Ascending aorta (tissue), 2 donors: ENCODE data around the gene KRT77. TPM values are rescaled to one million over a fixed set of nuclear protein-coding genes. Genes with fewer than 3 reads are reported as not detected.

Source experiments
- DNase-seq, 2 donors: peaks; one replicate each; pipeline ENCODE4 v3.0.0-alpha.2; 2019; ENCODE audit warnings: low spot score in 2 of 2
- H3K27ac ChIP-seq, 2 donors: fragments of 200-600 bp; sonication (generic); one replicate each; pipeline ENCODE4 v1.5.1; 2016 to 2017; ENCODE audit warnings: mild to moderate bottlenecking in 1 of 2
- H3K27me3 ChIP-seq: fragments of 200-600 bp; sonication (generic); one replicate; pipeline ENCODE4 v1.5.1; 2017
- H3K36me3 ChIP-seq, 2 donors: fragments of 200-600 bp; sonication (generic); one replicate each; pipeline ENCODE4 v1.5.1; 2016
- H3K4me1 ChIP-seq, 2 donors: fragments of 200-600 bp; sonication (generic); one replicate each; pipeline ENCODE4 v1.5.1; 2016 to 2017; ENCODE audit warnings: mild to moderate bottlenecking in 1 of 2
- H3K4me3 ChIP-seq, 2 donors: fragments of 200-600 bp; sonication (generic); one replicate each; pipeline ENCODE4 v1.5.1; 2016 to 2017; ENCODE audit warnings: mild to moderate bottlenecking in 1 of 2
- H3K9me3 ChIP-seq, 2 donors: fragments of 200-600 bp; sonication (generic); one replicate each; pipeline ENCODE4 v1.5.1; 2016
- CTCF ChIP-seq, 3 experiments: fragments of 200-600 bp in 2 of 3; fragments of 450-650 bp in 1 of 3; sonication (generic) in 2 of 3; IDR thresholded peaks; one replicate each; pipeline ENCODE4 v1.5.1; 2016 to 2019; ENCODE audit warnings: antibody characterized with exemption in 3 of 3, mild to moderate bottlenecking in 1 of 3, moderate library complexity in 1 of 3
- intact Hi-C: fragments of 100-400 bp; cut with DNase I; formaldehyde crosslinking; loops from one replicate; pipeline ENCODE4 v1.15.1; 2023
- total RNA-seq: library from RNA; depleted of rRNA; stranded (reverse); fragments of >200 nt; gene quantifications from one replicate; pipeline ENCODE4 v1.1.0, GENCODE V29; 2016

Gene KRT77
- total RNA-seq, 1 donor from 2014 or later: not detected

GRCh38 chr12:52745554-52745953, 42.2 kb upstream of the KRT77 start:
- intact Hi-C loops: no loop called here
- Histone ChIP-seq H3K4me3 (no peak overlapping the region), H3K27ac (no peak overlapping the region), H3K27me3 (no peaks in the 10 kb centered on the region), H3K4me1 (no peaks in the 10 kb centered on the region), H3K36me3 (no peaks in the 10 kb centered on the region), H3K9me3 (no peaks in the 10 kb centered on the region)
- no peak for TF ChIP-seq CTCF (IDR thresholded peaks at IDR 0.05)
- peak in 1 of 2 donors; percentile 2 for DNase-seq

GRCh38 chr12:52744493-52745156, 41.3 kb upstream of the KRT77 start:
- DNase-seq: peak in 1 of 2 donors; percentile 25
- H3K4me1 ChIP-seq: no peaks in the 10 kb centered on the region
- intact Hi-C loops: no loop called here
- H3K27ac ChIP-seq: no peak overlapping the region
- no peaks in the 10 kb centered on the region for H3K27me3 ChIP-seq
- H3K4me3 ChIP-seq: no peak overlapping the region
- no peaks in the 10 kb centered on the region for H3K9me3 ChIP-seq
- H3K36me3 ChIP-seq: no peaks in the 10 kb centered on the region
- TF ChIP-seq CTCF (IDR thresholded peaks at IDR 0.05): no peak

- Histone ChIP-seq H3K36me3 (no peaks in the 10 kb centered on the region), H3K9me3 (no peaks in the 10 kb centered on the region), H3K27ac (no peak overlapping the region), H3K4me3 (no peak overlapping the region), H3K4me1 (no peaks in the 10 kb centered on the region), H3K27me3 (no peaks in the 10 kb centered on the region)
- no peak for TF ChIP-seq CTCF (IDR thresholded peaks at IDR 0.05)
- DNase-seq: peak in 1 of 2 donors; percentile 9
- intact Hi-C loops: no loop called here
Observed at GRCh38 chr12:52742822-52743457, 39.6 kb upstream of the KRT77 start.

GRCh38 chr12:52742196-52742580, 38.9 kb upstream of the KRT77 start:
- intact Hi-C loops: no loop called here
- no peak for TF ChIP-seq CTCF (IDR thresholded peaks at IDR 0.05)
- Histone ChIP-seq H3K27ac (no peak overlapping the region), H3K9me3 (no peaks in the 10 kb centered on the region), H3K27me3 (no peaks in the 10 kb centered on the region), H3K36me3 (no peaks in the 10 kb centered on the region), H3K4me1 (no peaks in the 10 kb centered on the region), H3K4me3 (no peak overlapping the region)
- DNase-seq: peak in 1 of 2 donors; percentile 40

GRCh38 chr12:52741375-52742195, 38.3 kb upstream of the KRT77 start:
- no peak for TF ChIP-seq CTCF (IDR thresholded peaks at IDR 0.05)
- no peak for DNase-seq
- H3K27me3 ChIP-seq: no peaks in the 10 kb centered on the region
- H3K27ac ChIP-seq: no peak overlapping the region
- no peaks in the 10 kb centered on the region for H3K36me3 ChIP-seq
- H3K4me1 ChIP-seq: no peaks in the 10 kb centered on the region
- H3K4me3 ChIP-seq: no peak overlapping the region
- intact Hi-C loops: no loop called here
- H3K9me3 ChIP-seq: no peaks in the 10 kb centered on the region
